HTR-8/SVneo (cell line): ENCODE measurements around the gene USP31.
"Not testable (repeated sequence)": the region's sequence is repeated elsewhere in the genome, so short reads cannot be mapped to it uniquely, and the experiment has no call there.

Experiments
- DNase-seq: peaks from one replicate; pipeline ENCODE4 v3.0.0; 2011; ENCODE audit warnings: low spot score, mixed read lengths; ENCODE audit not compliant: insufficient read length
- FAIRE-seq: peaks from 2 replicates; lab custom pipeline; 2011; peaks lifted over from hg19 to GRCh38; lab: Jason Lieb, UNC

Gene USP31

GRCh38 chr16:23158114-23158513, 8.9 kb upstream of the USP31 start:
- FAIRE-seq, result no peak
- DNase-seq, result no peak

GRCh38 chr16:23156946-23157460, 7.8 kb upstream of the USP31 start:
- no peak for DNase-seq
- no peak for FAIRE-seq

- FAIRE-seq (no peak), DNase-seq (no peak)
Observed at GRCh38 chr16:23156110-23156509, 6.9 kb upstream of the USP31 start.

GRCh38 chr16:23155445-23156049, 6.3 kb upstream of the USP31 start:
- no peak for FAIRE-seq
- no peak for DNase-seq

- FAIRE-seq (no peak), DNase-seq (no peak)
Observed at GRCh38 chr16:23152386-23153178, 3.3 kb upstream of the USP31 start.

- no peak for FAIRE-seq
- no peak for DNase-seq
Observed at GRCh38 chr16:23149993-23150364, 727 bp upstream of the USP31 start.

GRCh38 chr16:23148513-23149266, 562 bp downstream of the USP31 start:
- FAIRE-seq (no peak), DNase-seq (peak; percentile 23)

GRCh38 chr16:23148166-23148512, 1.1 kb downstream of the USP31 start:
- DNase-seq (no peak), FAIRE-seq (no peak)

- no peak for DNase-seq
- FAIRE-seq, result no peak
Observed at GRCh38 chr16:23147666-23148065, 1.6 kb downstream of the USP31 start.

- FAIRE-seq, result no peak
- no peak for DNase-seq
Observed at GRCh38 chr16:23146877-23147601, 2.2 kb downstream of the USP31 start.

GRCh38 chr16:23145608-23146007, 3.6 kb downstream of the USP31 start:
- no peak for FAIRE-seq
- DNase-seq, result no peak

GRCh38 chr16:23145186-23145585, 4.1 kb downstream of the USP31 start:
- FAIRE-seq (no peak), DNase-seq (no peak)

GRCh38 chr16:23144393-23144792, 4.9 kb downstream of the USP31 start:
- not testable (repeated sequence) for FAIRE-seq, DNase-seq

GRCh38 chr16:23143391-23143790, 5.9 kb downstream of the USP31 start:
- DNase-seq (no peak), FAIRE-seq (no peak)

GRCh38 chr16:23141959-23142740, 7.1 kb downstream of the USP31 start:
- DNase-seq, result no peak
- FAIRE-seq, result no peak

GRCh38 chr16:23141500-23141899, 7.8 kb downstream of the USP31 start:
- DNase-seq (no peak), FAIRE-seq (no peak)

- FAIRE-seq, result no peak
- DNase-seq, result no peak
Observed at GRCh38 chr16:23141033-23141432, 8.2 kb downstream of the USP31 start.

GRCh38 chr16:23140107-23140506, 9.1 kb downstream of the USP31 start:
- FAIRE-seq (no peak), DNase-seq (no peak)

GRCh38 chr16:23137818-23138217, 11.4 kb downstream of the USP31 start:
- no peak for DNase-seq
- no peak for FAIRE-seq

- FAIRE-seq, result no peak
- DNase-seq, result no peak
Observed at GRCh38 chr16:23137256-23137655, 12.0 kb downstream of the USP31 start.
